Left lung (tissue), 10 donors: ENCODE data around the gene OMP. TPM values are rescaled to one million over a fixed set of nuclear protein-coding genes. Genes with fewer than 3 reads are reported as not detected.

Experiments
- ATAC-seq: fragments of 200-7000 bp; cut with Tn5 transposase; one replicate; pipeline ENCODE4 v1.9.1; 2020; ENCODE audit warnings: moderate library complexity
- DNase-seq, 4 donors: peaks; one replicate each; pipeline ENCODE4 v3.0.0-alpha.2; 2013 to 2020
- H3K27ac ChIP-seq, 2 donors: fragments of 200-600 bp; sonication (generic) in 1 of 2; one replicate each; pipeline versions ENCODE4 v1.5.0 to v1.8.0; 2020 to 2021
- H3K27me3 ChIP-seq, 2 donors: fragments of 200-600 bp; sonication (generic) in 1 of 2; one replicate each; pipeline versions ENCODE4 v1.5.0 to v1.8.0; 2020 to 2021
- H3K36me3 ChIP-seq, 2 donors: fragments of 200-600 bp; sonication (generic) in 1 of 2; one replicate each; pipeline versions ENCODE4 v1.5.0 to v1.8.0; 2020 to 2021
- H3K4me1 ChIP-seq, 2 donors: fragments of 200-600 bp; one replicate each; pipeline ENCODE4 v1.8.0; 2021
- H3K4me3 ChIP-seq, 2 donors: fragments of 200-600 bp; sonication (generic) in 1 of 2; one replicate each; pipeline versions ENCODE4 v1.5.0 to v1.8.0; 2020 to 2021; ENCODE audit warnings: mild to moderate bottlenecking in 1 of 2
- H3K9me3 ChIP-seq, 2 donors: fragments of 200-600 bp; sonication (generic) in 1 of 2; one replicate each; pipeline versions ENCODE4 v1.5.0 to v1.8.0; 2020 to 2021
- intact Hi-C, 2 donors: fragments of 100-400 bp; cut with DNase I; formaldehyde crosslinking; loops; one replicate each; pipeline versions ENCODE4 v1.11.2 to v1.14.2; 2022
- polyA plus RNA-seq, 6 donors: library from polyadenylated mRNA; unstranded; fragments of 120-200 nt; gene quantifications; one replicate each; pipeline ENCODE4 v1.2.1, GENCODE V29; 2013; ENCODE audit not compliant: insufficient read length in 6 of 6
- total RNA-seq, 2 donors: library from RNA; stranded (reverse); fragmentation: NEBNext Ultra II Directional; extraction: Animal tissue kit (Norgen Biotek cat#: 25700); gene quantifications; one replicate each; pipeline ENCODE4 v1.2.1, GENCODE V29; 2021
- TF ChIP-seq, protein P1 (sequence below), 2 donors: fragments of 200-600 bp; sonication (generic) in 1 of 2; IDR thresholded peaks; one replicate each; pipeline versions ENCODE4 v1.5.0 to v1.8.0; 2021; ENCODE audit warnings: antibody characterized with exemption in 2 of 2
- donor health status: DM: no; HTN: yes; CAD: no.
- donor health status: DM: no; HTN: no; CAD: no.

Gene OMP
- total and polyA plus RNA-seq, 8 donors = 0.34 to 0.46 (median 0.40) TPM; not detected in 4

- intact Hi-C loops = loop anchor here in 1 of 2 donors (5.0 kb wide), 1 partner anchor 57 kb away; no protein-coding TSS in a partner anchor
Measured at GRCh38 chr11:77129842-77130756, 27.5 kb downstream of the OMP start.

DNA sequence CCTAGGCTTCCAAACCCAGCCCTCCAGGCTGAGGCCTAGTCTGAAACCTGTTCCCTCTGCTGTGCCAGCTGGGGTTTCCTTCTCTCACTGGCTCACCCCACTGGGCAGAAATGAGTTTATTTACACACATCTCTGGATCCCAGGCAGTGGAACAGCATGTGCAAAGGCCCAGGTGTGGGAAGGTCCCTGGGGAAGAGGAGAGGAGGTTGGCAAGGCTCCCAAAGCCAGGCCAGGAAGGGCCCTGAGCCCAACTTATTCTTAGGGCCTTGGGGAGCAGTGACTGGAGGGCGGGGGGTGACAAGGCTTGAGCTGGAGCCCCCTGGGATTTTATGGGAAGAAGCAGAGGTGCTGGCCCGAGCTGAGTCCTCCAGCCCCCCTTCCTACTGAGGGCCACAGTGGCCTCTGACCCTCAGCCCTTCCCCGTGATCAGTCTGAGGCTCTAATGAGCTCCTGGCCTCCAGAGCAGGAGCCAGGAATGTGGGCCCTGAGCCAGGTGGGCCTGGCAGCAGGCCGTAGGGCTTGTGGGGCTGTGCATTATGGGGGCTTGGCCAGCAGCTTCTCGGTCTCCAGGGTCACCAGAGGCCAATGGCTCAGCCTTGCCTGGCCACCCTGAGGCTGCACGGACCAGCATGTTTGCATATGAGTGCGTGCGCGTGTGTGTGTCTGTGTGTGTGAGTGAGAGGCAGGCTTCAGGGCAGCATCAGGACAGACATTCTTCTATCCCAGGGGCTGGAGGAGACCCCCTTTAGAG lies 28.3 kb downstream of the OMP start:
- TF ChIP-seq, protein P1, sequence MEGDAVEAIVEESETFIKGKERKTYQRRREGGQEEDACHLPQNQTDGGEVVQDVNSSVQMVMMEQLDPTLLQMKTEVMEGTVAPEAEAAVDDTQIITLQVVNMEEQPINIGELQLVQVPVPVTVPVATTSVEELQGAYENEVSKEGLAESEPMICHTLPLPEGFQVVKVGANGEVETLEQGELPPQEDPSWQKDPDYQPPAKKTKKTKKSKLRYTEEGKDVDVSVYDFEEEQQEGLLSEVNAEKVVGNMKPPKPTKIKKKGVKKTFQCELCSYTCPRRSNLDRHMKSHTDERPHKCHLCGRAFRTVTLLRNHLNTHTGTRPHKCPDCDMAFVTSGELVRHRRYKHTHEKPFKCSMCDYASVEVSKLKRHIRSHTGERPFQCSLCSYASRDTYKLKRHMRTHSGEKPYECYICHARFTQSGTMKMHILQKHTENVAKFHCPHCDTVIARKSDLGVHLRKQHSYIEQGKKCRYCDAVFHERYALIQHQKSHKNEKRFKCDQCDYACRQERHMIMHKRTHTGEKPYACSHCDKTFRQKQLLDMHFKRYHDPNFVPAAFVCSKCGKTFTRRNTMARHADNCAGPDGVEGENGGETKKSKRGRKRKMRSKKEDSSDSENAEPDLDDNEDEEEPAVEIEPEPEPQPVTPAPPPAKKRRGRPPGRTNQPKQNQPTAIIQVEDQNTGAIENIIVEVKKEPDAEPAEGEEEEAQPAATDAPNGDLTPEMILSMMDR (IDR thresholded peaks at IDR 0.05) = no peak
- no peaks in the 10 kb centered on the region for H3K36me3 ChIP-seq
- H3K27me3 ChIP-seq = peaks cover 0 to 25% of the 10 kb centered on the region in 2 donors
- DNase-seq = peak in 2 of 4 donors; percentile 52 to 74
- H3K9me3 ChIP-seq = no peaks in the 10 kb centered on the region
- intact Hi-C loops = no loop called here
- ATAC-seq = no peak
- no peak overlapping the region for H3K4me3 ChIP-seq
- peaks cover 16% of the 10 kb centered on the region in 2 donors for H3K4me1 ChIP-seq
- no peak overlapping the region for H3K27ac ChIP-seq

More at GRCh38 chr11:77129842-77130756, 27.5 kb downstream of the OMP start:
- H3K9me3 ChIP-seq = no peaks in the 10 kb centered on the region
- no peak overlapping the region for H3K27ac ChIP-seq
- no peak overlapping the region for H3K4me3 ChIP-seq
- TF ChIP-seq, protein P1 (IDR thresholded peaks at IDR 0.05) = no peak
- ATAC-seq (no peak), DNase-seq (peak in 1 of 4 donors; percentile 51)
- peaks cover 16% of the 10 kb centered on the region in 2 donors for H3K4me1 ChIP-seq
- H3K27me3 ChIP-seq = peaks cover 0 to 28% of the 10 kb centered on the region in 2 donors
- H3K36me3 ChIP-seq = no peaks in the 10 kb centered on the region

- TF ChIP-seq, protein P1 (IDR thresholded peaks at IDR 0.05) = no peak
- intact Hi-C loops = no loop called here
- peaks cover 0 to 23% of the 10 kb centered on the region in 2 donors for H3K27me3 ChIP-seq
- H3K27ac ChIP-seq = no peak overlapping the region
- H3K4me3 ChIP-seq = no peak overlapping the region
- no peaks in the 10 kb centered on the region for H3K36me3 ChIP-seq
- no peak for ATAC-seq
- H3K4me1 ChIP-seq = peaks cover 16% of the 10 kb centered on the region in 2 donors
- peak in 1 of 4 donors; percentile 35 for DNase-seq
- no peaks in the 10 kb centered on the region for H3K9me3 ChIP-seq
Measured at GRCh38 chr11:77131560-77131959, 28.9 kb downstream of the OMP start.

- intact Hi-C loops = no loop called here
- no peaks in the 10 kb centered on the region for H3K36me3 ChIP-seq
- no peaks in the 10 kb centered on the region for H3K4me1 ChIP-seq
- TF ChIP-seq, protein P1 (IDR thresholded peaks at IDR 0.05) = no peak
- no peaks in the 10 kb centered on the region for H3K9me3 ChIP-seq
- ATAC-seq (no peak), DNase-seq (no peak)
- no peak overlapping the region for H3K4me3 ChIP-seq
- H3K27ac ChIP-seq = no peak overlapping the region
- H3K27me3 ChIP-seq = peaks cover 7 to 32% of the 10 kb centered on the region in 2 donors
Measured at GRCh38 chr11:77135069-77135468, 32.4 kb downstream of the OMP start.

DNA sequence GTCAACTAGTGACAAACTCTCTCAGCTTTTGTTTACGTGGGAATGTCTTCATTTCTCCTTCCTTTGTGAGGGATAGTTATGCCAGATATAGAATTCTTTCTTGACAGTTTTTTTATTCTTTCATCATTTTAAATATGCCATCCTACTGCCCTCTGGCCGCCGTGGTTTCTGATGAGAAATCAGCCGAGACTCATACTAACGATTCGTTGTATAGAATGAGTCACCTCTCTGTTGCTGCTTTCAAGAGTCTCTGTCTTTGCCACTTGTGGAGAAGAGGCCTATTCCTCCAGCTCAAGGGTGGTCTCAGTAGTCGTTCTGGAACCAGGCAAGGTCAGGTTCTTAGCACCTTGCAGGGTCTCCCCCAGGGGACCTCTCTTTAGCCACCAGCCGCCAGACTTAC lies 33.4 kb downstream of the OMP start:
- no peaks in the 10 kb centered on the region for H3K36me3 ChIP-seq
- peaks cover 0 to 7% of the 10 kb centered on the region in 2 donors for H3K4me1 ChIP-seq
- no peaks in the 10 kb centered on the region for H3K9me3 ChIP-seq
- peaks cover 7 to 32% of the 10 kb centered on the region in 2 donors for H3K27me3 ChIP-seq
- intact Hi-C loops = no loop called here
- DNase-seq (no peak), ATAC-seq (no peak)
- H3K4me3 ChIP-seq = no peak overlapping the region
- H3K27ac ChIP-seq = no peak overlapping the region
- TF ChIP-seq, protein P1 (IDR thresholded peaks at IDR 0.05) = no peak
